HepG2 (cell line): Measurements from ENCODE around the gene DAZAP1. TPM values are rescaled to one million over a fixed set of nuclear protein-coding genes. Genes with fewer than 3 reads are reported as not detected.
A peak's percentile ranks its signal among the peaks of the same experiment; 100 is the strongest.

ENCODE experiments used
- AGO2 ChIP-seq: fragments of 200-400 bp; formaldehyde crosslinking; optimal IDR thresholded peaks from 2 replicates; pipeline ENCODE3; 2017; ENCODE audit warnings: mild to moderate bottlenecking, low read depth, low read length, moderate library complexity
- AKAP8 ChIP-seq: sonication (generic); formaldehyde crosslinking; IDR thresholded peaks from 2 replicates; pipeline ENCODE4 v1.5.1; 2020; ENCODE audit warnings: mild to moderate bottlenecking, missing genetic modification reagents
- CREB1 ChIP-seq, 2 experiments: fragments of 450-650 bp in 1 of 2; IDR thresholded peaks; 2 replicates each; pipeline ENCODE4 v1.6.1; 2016 to 2017; ENCODE audit warnings: control low read depth in 1 of 2, mild to moderate bottlenecking in 1 of 2, missing compliant biosample characterization in 1 of 2, missing genetic modification characterization in 1 of 2
- GTF2F1 ChIP-seq: fragments of 150-350 bp; IDR thresholded peaks from 2 replicates; pipeline ENCODE4 v1.6.1; 2014; ENCODE audit warnings: low read length
- GTF3A ChIP-seq: sonication (generic); formaldehyde crosslinking; conservative IDR thresholded peaks from 2 replicates; pipeline ENCODE4 v1.4.0; 2020; ENCODE audit warnings: mild to moderate bottlenecking, missing genetic modification reagents
- MTA1 ChIP-seq: sonication (generic); formaldehyde crosslinking; IDR thresholded peaks from 2 replicates; pipeline ENCODE4 v1.4.0; 2020; ENCODE audit warnings: missing genetic modification reagents, mild to moderate bottlenecking, borderline replicate concordance
- POLR2A ChIP-seq, 2 experiments: IDR thresholded peaks; 2 replicates each; pipeline ENCODE4 v1.6.1; 2011; ENCODE audit warnings: low read depth in 2 of 2, low read length in 2 of 2, mild to moderate bottlenecking in 1 of 2, moderate library complexity in 1 of 2; ENCODE audit not compliant: insufficient read depth in 1 of 2
- TOE1 ChIP-seq: sonication (generic); formaldehyde crosslinking; IDR thresholded peaks from 2 replicates; pipeline ENCODE4 v1.4.0; 2020; ENCODE audit warnings: mild to moderate bottlenecking, missing genetic modification reagents
- ZBTB39 ChIP-seq: sonication (generic); formaldehyde crosslinking; IDR thresholded peaks from 2 replicates; pipeline ENCODE4 v1.5.0; 2020; ENCODE audit warnings: missing genetic modification reagents
- ZNF547 ChIP-seq: sonication (generic); formaldehyde crosslinking; IDR thresholded peaks from 2 replicates; pipeline ENCODE4 v1.5.1; 2020; ENCODE audit warnings: mild to moderate bottlenecking, missing genetic modification reagents
- ZNF552 ChIP-seq: sonication (generic); formaldehyde crosslinking; IDR thresholded peaks from 2 replicates; pipeline ENCODE4 v1.9.0; 2022; ENCODE audit warnings: missing genetic modification reagents, mild to moderate bottlenecking, borderline replicate concordance
- ZNF75D ChIP-seq: sonication (generic); formaldehyde crosslinking; IDR thresholded peaks from 2 replicates; pipeline ENCODE4 v1.8.1; 2023; ENCODE audit warnings: missing genetic modification reagents, mild to moderate bottlenecking, borderline replicate concordance
- polyA plus RNA-seq, 8 experiments: library from polyadenylated mRNA; depleted of rRNA in 3 of 8; stranded (reverse) in 7 of 8; unstranded in 1 of 8; fragments of >200 nt; fragmentation: Illumina TruSeq in 4 of 8; extraction: Trizol in 4 of 8; gene quantifications; 2 replicates each; pipeline versions ENCODE4 v1.2.1 to v1.2.3, GENCODE V29; 2011 to 2016; ENCODE audit warnings: low read depth in 4 of 8, missing spikeins in 1 of 8, mixed read lengths in 1 of 8; ENCODE audit not compliant: insufficient read depth in 1 of 8
- total RNA-seq, 5 experiments: library from RNA; depleted of rRNA; stranded (reverse); fragments of >200 nt; fragmentation: Illumina TruSeq; extraction: Trizol; gene quantifications; 2 replicates each; pipeline ENCODE4 v1.2.3, GENCODE V29; 2016; ENCODE audit warnings: low read depth in 1 of 5
- TF ChIP-seq, protein P1 (sequence below): sonication (generic); formaldehyde crosslinking; IDR thresholded peaks from 2 replicates; pipeline ENCODE4 v1.4.0; 2020; ENCODE audit warnings: missing genetic modification reagents, borderline replicate concordance
- TF ChIP-seq, protein P2 (sequence below): sonication (generic); formaldehyde crosslinking; IDR thresholded peaks from 2 replicates; pipeline ENCODE4 v1.8.0; 2022; ENCODE audit warnings: missing genetic modification reagents, mild to moderate bottlenecking, moderate library complexity, borderline replicate concordance

Gene DAZAP1
- total and polyA plus RNA-seq, 2 of the 13 experiments (the other 11 are each of a cell fraction or from before 2014, with no cell fraction given) = 63.3 to 79.2 TPM

DNA sequence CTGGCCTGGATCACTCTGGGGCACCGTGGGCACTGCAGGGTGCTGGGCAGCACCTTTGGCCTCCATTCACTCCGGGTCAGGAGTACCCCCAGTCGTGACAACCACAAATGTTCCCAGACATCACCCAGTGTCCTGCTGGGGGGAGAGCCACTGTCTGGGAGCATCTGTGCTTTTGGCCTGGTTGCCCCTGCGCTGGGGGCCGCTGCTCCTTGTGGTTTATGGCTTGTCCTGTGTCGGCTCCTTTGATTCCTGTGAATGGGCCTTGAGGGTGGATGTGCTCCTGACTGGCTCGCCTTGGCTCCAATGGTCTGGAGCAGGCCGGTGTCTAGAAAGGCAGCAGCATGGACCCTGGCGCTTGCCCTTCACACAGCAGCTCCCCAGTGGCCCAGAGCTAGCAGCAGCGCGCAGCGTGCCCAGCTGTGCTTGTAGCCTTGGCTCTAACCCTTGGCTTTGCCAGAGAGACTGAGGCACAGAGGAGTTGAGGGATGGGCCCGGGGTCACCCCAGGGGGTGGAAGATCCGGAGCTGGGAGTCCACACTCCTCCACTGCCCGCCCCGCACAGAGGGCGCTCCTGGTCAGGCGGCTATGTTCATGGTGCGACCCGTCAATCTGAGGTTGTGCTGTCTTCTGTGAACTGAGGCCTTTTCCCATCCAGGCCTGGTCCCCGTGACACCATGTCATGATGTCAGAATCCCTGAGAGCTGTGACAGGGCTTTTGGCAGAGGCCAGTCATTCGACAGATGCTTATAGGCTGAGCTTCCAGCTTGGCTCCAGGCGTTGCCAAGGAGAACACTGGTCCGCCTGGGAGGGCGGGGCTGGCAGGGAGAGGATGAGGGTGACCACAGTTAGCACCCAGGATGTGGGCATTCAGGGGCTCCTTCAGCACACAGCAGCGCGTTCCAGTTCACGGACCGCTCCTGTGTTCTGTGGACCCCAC lies 4.1 kb downstream of the DAZAP1 start (continued):
- TF ChIP-seq, protein P1, sequence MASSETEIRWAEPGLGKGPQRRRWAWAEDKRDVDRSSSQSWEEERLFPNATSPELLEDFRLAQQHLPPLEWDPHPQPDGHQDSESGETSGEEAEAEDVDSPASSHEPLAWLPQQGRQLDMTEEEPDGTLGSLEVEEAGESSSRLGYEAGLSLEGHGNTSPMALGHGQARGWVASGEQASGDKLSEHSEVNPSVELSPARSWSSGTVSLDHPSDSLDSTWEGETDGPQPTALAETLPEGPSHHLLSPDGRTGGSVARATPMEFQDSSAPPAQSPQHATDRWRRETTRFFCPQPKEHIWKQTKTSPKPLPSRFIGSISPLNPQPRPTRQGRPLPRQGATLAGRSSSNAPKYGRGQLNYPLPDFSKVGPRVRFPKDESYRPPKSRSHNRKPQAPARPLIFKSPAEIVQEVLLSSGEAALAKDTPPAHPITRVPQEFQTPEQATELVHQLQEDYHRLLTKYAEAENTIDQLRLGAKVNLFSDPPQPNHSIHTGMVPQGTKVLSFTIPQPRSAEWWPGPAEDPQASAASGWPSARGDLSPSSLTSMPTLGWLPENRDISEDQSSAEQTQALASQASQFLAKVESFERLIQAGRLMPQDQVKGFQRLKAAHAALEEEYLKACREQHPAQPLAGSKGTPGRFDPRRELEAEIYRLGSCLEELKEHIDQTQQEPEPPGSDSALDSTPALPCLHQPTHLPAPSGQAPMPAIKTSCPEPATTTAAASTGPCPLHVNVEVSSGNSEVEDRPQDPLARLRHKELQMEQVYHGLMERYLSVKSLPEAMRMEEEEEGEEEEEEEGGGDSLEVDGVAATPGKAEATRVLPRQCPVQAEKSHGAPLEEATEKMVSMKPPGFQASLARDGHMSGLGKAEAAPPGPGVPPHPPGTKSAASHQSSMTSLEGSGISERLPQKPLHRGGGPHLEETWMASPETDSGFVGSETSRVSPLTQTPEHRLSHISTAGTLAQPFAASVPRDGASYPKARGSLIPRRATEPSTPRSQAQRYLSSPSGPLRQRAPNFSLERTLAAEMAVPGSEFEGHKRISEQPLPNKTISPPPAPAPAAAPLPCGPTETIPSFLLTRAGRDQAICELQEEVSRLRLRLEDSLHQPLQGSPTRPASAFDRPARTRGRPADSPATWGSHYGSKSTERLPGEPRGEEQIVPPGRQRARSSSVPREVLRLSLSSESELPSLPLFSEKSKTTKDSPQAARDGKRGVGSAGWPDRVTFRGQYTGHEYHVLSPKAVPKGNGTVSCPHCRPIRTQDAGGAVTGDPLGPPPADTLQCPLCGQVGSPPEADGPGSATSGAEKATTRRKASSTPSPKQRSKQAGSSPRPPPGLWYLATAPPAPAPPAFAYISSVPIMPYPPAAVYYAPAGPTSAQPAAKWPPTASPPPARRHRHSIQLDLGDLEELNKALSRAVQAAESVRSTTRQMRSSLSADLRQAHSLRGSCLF (CRISPR knock-in tag) = no peak
- TF ChIP-seq ZNF547 (CRISPR knock-in tag) = no peak
- TF ChIP-seq ZBTB39 = no peak
- TF ChIP-seq, protein P2, sequence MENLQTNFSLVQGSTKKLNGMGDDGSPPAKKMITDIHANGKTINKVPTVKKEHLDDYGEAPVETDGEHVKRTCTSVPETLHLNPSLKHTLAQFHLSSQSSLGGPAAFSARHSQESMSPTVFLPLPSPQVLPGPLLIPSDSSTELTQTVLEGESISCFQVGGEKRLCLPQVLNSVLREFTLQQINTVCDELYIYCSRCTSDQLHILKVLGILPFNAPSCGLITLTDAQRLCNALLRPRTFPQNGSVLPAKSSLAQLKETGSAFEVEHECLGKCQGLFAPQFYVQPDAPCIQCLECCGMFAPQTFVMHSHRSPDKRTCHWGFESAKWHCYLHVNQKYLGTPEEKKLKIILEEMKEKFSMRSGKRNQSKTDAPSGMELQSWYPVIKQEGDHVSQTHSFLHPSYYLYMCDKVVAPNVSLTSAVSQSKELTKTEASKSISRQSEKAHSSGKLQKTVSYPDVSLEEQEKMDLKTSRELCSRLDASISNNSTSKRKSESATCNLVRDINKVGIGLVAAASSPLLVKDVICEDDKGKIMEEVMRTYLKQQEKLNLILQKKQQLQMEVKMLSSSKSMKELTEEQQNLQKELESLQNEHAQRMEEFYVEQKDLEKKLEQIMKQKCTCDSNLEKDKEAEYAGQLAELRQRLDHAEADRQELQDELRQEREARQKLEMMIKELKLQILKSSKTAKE (CRISPR knock-in tag) = no peak
- TF ChIP-seq AKAP8 (CRISPR knock-in tag) = peak; percentile 67
- no peak for TF ChIP-seq GTF3A
- TF ChIP-seq MTA1 (CRISPR knock-in tag) = no peak
- no peak for TF ChIP-seq ZNF75D (CRISPR knock-in tag)
- no peak for TF ChIP-seq TOE1 (CRISPR knock-in tag)
- TF ChIP-seq CREB1 (IDR thresholded peaks at IDR 0.05) = peak; percentile 17; the same call in 1 of the 2 replicates
- no peak for TF ChIP-seq CREB1 (CRISPR knock-in tag; IDR thresholded peaks at IDR 0.05)
- TF ChIP-seq AGO2 = peak; percentile 23
- TF ChIP-seq GTF2F1 = no peak
- TF ChIP-seq POLR2A (IDR thresholded peaks at IDR 0.05; ENCODE audit: insufficient read depth in 1 of 2, low read depth in 2 of 2, low read length in 2 of 2) = no peak
- TF ChIP-seq ZNF552 (CRISPR knock-in tag) = no peak
